Spinal cord (tissue), 10 donors: ENCODE results near the gene CDH23. TPM values are rescaled to one million over a fixed set of nuclear protein-coding genes. Genes with fewer than 3 reads are reported as not detected.
"Not testable (repeated sequence)": the region's sequence is repeated elsewhere in the genome, so short reads cannot be mapped to it uniquely, and the experiment has no call there.

Source experiments
- DNase-seq, 6 donors: peaks; one replicate each; pipeline versions ENCODE4 v3.0.0 to v3.0.0-alpha.2; 2013 to 2015; ENCODE audit warnings: low spot score in 6 of 6, low read depth in 4 of 6
- H3K27ac ChIP-seq: one replicate; pipeline ENCODE4 v1.5.1; 2013; ENCODE audit warnings: low read depth, low read length, control low read depth
- H3K27me3 ChIP-seq: one replicate; pipeline ENCODE4 v1.6.1; 2013; ENCODE audit warnings: low read length; ENCODE audit not compliant: control insufficient read depth, insufficient read depth
- H3K36me3 ChIP-seq: one replicate; pipeline ENCODE4 v1.6.1; 2013; ENCODE audit warnings: low read length; ENCODE audit not compliant: control insufficient read depth, insufficient read depth
- H3K4me1 ChIP-seq: one replicate; pipeline ENCODE4 v1.6.1; 2013; ENCODE audit warnings: low read length; ENCODE audit not compliant: control insufficient read depth, insufficient read depth
- H3K4me3 ChIP-seq: one replicate; pipeline ENCODE4 v1.5.1; 2013; ENCODE audit warnings: low read depth, low read length, control low read depth
- H3K9me3 ChIP-seq: one replicate; pipeline ENCODE4 v1.6.1; 2013; ENCODE audit warnings: low read length; ENCODE audit not compliant: control insufficient read depth, insufficient read depth
- WGBS: methylation state at CpG from one replicate; pipeline ENCODE4 v1.1.5; 2013; ENCODE audit warnings: missing lambda C conversion rate; ENCODE audit not compliant: insufficient coverage; 5-methylcytosine and 5-hydroxymethylcytosine counted together
- polyA plus RNA-seq, 2 donors: library from polyadenylated mRNA; unstranded; fragments of 120-200 nt; gene quantifications; one replicate each; pipeline ENCODE4 v1.2.1, GENCODE V29; 2013; ENCODE audit not compliant: insufficient read length in 2 of 2
- total RNA-seq, 2 donors: library from RNA; depleted of rRNA in 1 of 2; stranded (reverse); fragments of 120-200 nt in 1 of 2; fragments of >200 nt in 1 of 2; gene quantifications; one replicate each; pipeline versions ENCODE4 v1.2.3 to v1.2.4, GENCODE V29; 2013 to 2014
- donor health status: healthy.

CDH23 gene
- total and polyA plus RNA-seq, 4 donors, result 15.6 to 24.2 (median 19.0) TPM

GRCh38 chr10:71594934-71595571 lies 198.3 kb downstream of the CDH23 start:
- no peaks in the 10 kb centered on the region for H3K9me3 ChIP-seq
- 99% methylated on average over 5 of the region's 8 CpGs for WGBS
- H3K4me1 ChIP-seq, result peaks cover 24% of the 10 kb centered on the region
- no peak overlapping the region for H3K4me3 ChIP-seq
- H3K27me3 ChIP-seq, result no peaks in the 10 kb centered on the region
- H3K27ac ChIP-seq, result no peak overlapping the region
- no peak for DNase-seq
- H3K36me3 ChIP-seq, result no peaks in the 10 kb centered on the region

- DNase-seq, result no peak
- WGBS, result 91% methylated on average over 6 of the region's 7 CpGs
- Histone ChIP-seq H3K4me1 (peaks cover 24% of the 10 kb centered on the region), H3K27ac (no peak overlapping the region), H3K36me3 (no peaks in the 10 kb centered on the region), H3K27me3 (no peaks in the 10 kb centered on the region), H3K4me3 (no peak overlapping the region), H3K9me3 (no peaks in the 10 kb centered on the region)
Measured at GRCh38 chr10:71595649-71596048, 198.9 kb downstream of the CDH23 start.

- WGBS, result 100% methylated on average over 1 of the region's 3 CpGs
- DNase-seq, result no peak
- no peaks in the 10 kb centered on the region for H3K36me3 ChIP-seq
- no peaks in the 10 kb centered on the region for H3K27me3 ChIP-seq
- H3K9me3 ChIP-seq, result no peaks in the 10 kb centered on the region
- H3K4me1 ChIP-seq, result peaks cover 24% of the 10 kb centered on the region
- H3K27ac ChIP-seq, result no peak overlapping the region
- H3K4me3 ChIP-seq, result no peak overlapping the region
Measured at GRCh38 chr10:71596127-71596526, 199.4 kb downstream of the CDH23 start.

- no peaks in the 10 kb centered on the region for H3K27me3 ChIP-seq
- H3K9me3 ChIP-seq, result no peaks in the 10 kb centered on the region
- no peak overlapping the region for H3K27ac ChIP-seq
- H3K4me3 ChIP-seq, result no peak overlapping the region
- no peaks in the 10 kb centered on the region for H3K36me3 ChIP-seq
- 89% methylated on average over 3 of the region's 8 CpGs for WGBS
- DNase-seq, result no peak
- H3K4me1 ChIP-seq, result peaks cover 24% of the 10 kb centered on the region
Measured at GRCh38 chr10:71596759-71597158, 200.0 kb downstream of the CDH23 start.

- 45% methylated on average over 9 of the region's 12 CpGs for WGBS
- peak overlapping the region; percentile 67 for H3K27ac ChIP-seq
Measured at GRCh38 chr10:71597821-71598498, 201.2 kb downstream of the CDH23 start.

GRCh38 chr10:71598621-71599055 lies 201.9 kb downstream of the CDH23 start:
- no peaks in the 10 kb centered on the region for H3K9me3 ChIP-seq
- peak overlapping the region; percentile 67 for H3K27ac ChIP-seq
- peak in 1 of 6 donors; percentile 73 for DNase-seq
- H3K36me3 ChIP-seq, result peaks cover 2% of the 10 kb centered on the region
- H3K27me3 ChIP-seq, result no peaks in the 10 kb centered on the region
- no peak overlapping the region for H3K4me3 ChIP-seq
- 43% methylated on average over 8 of the region's 10 CpGs for WGBS
- H3K4me1 ChIP-seq, result peaks cover 24% of the 10 kb centered on the region

More at GRCh38 chr10:71597821-71598498, 201.2 kb downstream of the CDH23 start:
- H3K4me1 ChIP-seq, result peaks cover 24% of the 10 kb centered on the region
- no peaks in the 10 kb centered on the region for H3K27me3 ChIP-seq
- no peak overlapping the region for H3K4me3 ChIP-seq
- no peaks in the 10 kb centered on the region for H3K9me3 ChIP-seq
- no peaks in the 10 kb centered on the region for H3K36me3 ChIP-seq
- peak in 2 of 6 donors; percentile 36 to 71 for DNase-seq

- peaks cover 2% of the 10 kb centered on the region for H3K36me3 ChIP-seq
- H3K4me3 ChIP-seq, result no peak overlapping the region
- no peak for DNase-seq
- WGBS, result no CpG with 5 or more reads among the region's 2 CpGs
- no peaks in the 10 kb centered on the region for H3K27me3 ChIP-seq
- H3K4me1 ChIP-seq, result peaks cover 28% of the 10 kb centered on the region
- H3K9me3 ChIP-seq, result no peaks in the 10 kb centered on the region
- H3K27ac ChIP-seq, result no peak overlapping the region
Measured at GRCh38 chr10:71599518-71599917, 202.8 kb downstream of the CDH23 start.

- not testable (repeated sequence) for H3K27ac ChIP-seq, DNase-seq
- 100% methylated on average over 5 of the region's 8 CpGs for WGBS
Measured at GRCh38 chr10:71600242-71600641, 203.5 kb downstream of the CDH23 start.

GRCh38 chr10:71600849-71601248 lies 204.1 kb downstream of the CDH23 start:
- WGBS, result no CpG with 5 or more reads among the region's 2 CpGs
- H3K27me3 ChIP-seq, result no peaks in the 10 kb centered on the region
- DNase-seq, result no peak
- H3K36me3 ChIP-seq, result peaks cover 2% of the 10 kb centered on the region
- H3K27ac ChIP-seq, result no peak overlapping the region
- peaks cover 32% of the 10 kb centered on the region for H3K4me1 ChIP-seq
- H3K4me3 ChIP-seq, result no peak overlapping the region
- no peaks in the 10 kb centered on the region for H3K9me3 ChIP-seq

More at GRCh38 chr10:71600242-71600641, 203.5 kb downstream of the CDH23 start:
- H3K4me3 ChIP-seq, H3K36me3 ChIP-seq, H3K27me3 ChIP-seq, H3K9me3 ChIP-seq: not testable (repeated sequence)
- peaks cover 32% of the 10 kb centered on the region for H3K4me1 ChIP-seq

- no peak for DNase-seq
- Histone ChIP-seq H3K4me1 (peaks cover 32% of the 10 kb centered on the region), H3K27me3 (no peaks in the 10 kb centered on the region), H3K27ac (no peak overlapping the region), H3K9me3 (no peaks in the 10 kb centered on the region), H3K4me3 (no peak overlapping the region), H3K36me3 (peaks cover 2% of the 10 kb centered on the region)
- 100% methylated on average over 3 of the region's 5 CpGs for WGBS
Measured at GRCh38 chr10:71601273-71601672, 204.6 kb downstream of the CDH23 start.
